MM.1S (cell line): ENCODE data around the gene BCO2.

Source experiments
- DNase-seq: peaks from one replicate; pipeline ENCODE4 v3.0.0-alpha.2; 2015
- H2AFZ ChIP-seq: fragments of 300-600 bp; sonication (generic); 2 replicates; pipeline ENCODE4 v1.6.0; 2016; ENCODE audit warnings: antibody characterized with exemption, low read length
- H3F3A ChIP-seq: fragments of 300-600 bp; sonication (generic); 2 replicates; pipeline ENCODE4 v1.6.1; 2016; ENCODE audit warnings: mild to moderate bottlenecking, antibody characterized with exemption, low read length, moderate library complexity, mixed read lengths; ENCODE audit not compliant: insufficient read depth
- H3K27ac ChIP-seq: fragments of 300-600 bp; sonication (generic); 2 replicates; pipeline ENCODE4 v1.5.1; 2016; ENCODE audit warnings: mild to moderate bottlenecking, low read length
- H3K27me3 ChIP-seq: fragments of 300-600 bp; sonication (generic); replicated peaks from 2 replicates; pipeline ENCODE4 v1.6.0; 2016; ENCODE audit warnings: low read length; ENCODE audit not compliant: insufficient read depth
- H3K36me3 ChIP-seq: fragments of 300-600 bp; sonication (generic); replicated peaks from 2 replicates; pipeline ENCODE4 v1.6.1; 2016; ENCODE audit warnings: mild to moderate bottlenecking, low read length, mixed read lengths; ENCODE audit not compliant: insufficient read depth
- H3K4me1 ChIP-seq: fragments of 300-600 bp; sonication (generic); 2 replicates; pipeline ENCODE4 v1.6.1; 2016; ENCODE audit warnings: low read length, mixed read lengths
- H3K4me2 ChIP-seq: fragments of 300-600 bp; sonication (generic); 2 replicates; pipeline ENCODE4 v1.6.0; 2016; ENCODE audit warnings: low read depth, low read length
- H3K4me3 ChIP-seq: fragments of 300-600 bp; sonication (generic); 2 replicates; pipeline ENCODE4 v1.5.1; 2016; ENCODE audit warnings: low read length, mixed read lengths
- H3K79me2 ChIP-seq: fragments of 300-600 bp; sonication (generic); 2 replicates; pipeline ENCODE4 v1.6.1; 2016; ENCODE audit warnings: mixed run types, low read length, mixed read lengths
- H3K9ac ChIP-seq: fragments of 300-600 bp; sonication (generic); 2 replicates; pipeline ENCODE4 v1.6.1; 2016; ENCODE audit warnings: low read length, mixed read lengths
- H3K9me2 ChIP-seq: fragments of 300-600 bp; sonication (generic); replicated peaks from 2 replicates; pipeline ENCODE4 v1.6.1; 2016; ENCODE audit warnings: mild to moderate bottlenecking, low read length, mixed read lengths; ENCODE audit not compliant: insufficient read depth
- H3K9me3 ChIP-seq: fragments of 300-600 bp; sonication (generic); replicated peaks from 2 replicates; pipeline ENCODE4 v1.6.1; 2016; ENCODE audit warnings: mild to moderate bottlenecking, low read length, mixed read lengths; ENCODE audit not compliant: insufficient read depth
- H4K20me1 ChIP-seq: fragments of 300-600 bp; sonication (generic); 2 replicates; pipeline ENCODE4 v1.6.1; 2016; ENCODE audit warnings: mild to moderate bottlenecking, low read length, moderate library complexity, mixed read lengths; ENCODE audit not compliant: insufficient read depth
- EZH2 ChIP-seq: fragments of 300-600 bp; sonication (generic); optimal IDR thresholded peaks from 2 replicates; pipeline ENCODE3; 2017; ENCODE audit warnings: low read depth, mild to moderate bottlenecking, antibody characterized with exemption, low read length, mixed read lengths
- EZH2phosphoT487 ChIP-seq: fragments of 300-600 bp; sonication (generic); IDR thresholded peaks from 2 replicates; pipeline ENCODE4 v1.6.1; 2018; ENCODE audit warnings: antibody characterized with exemption, low read length
- TF ChIP-seq, protein P1 (sequence below): fragments of 300-600 bp; sonication (generic); IDR thresholded peaks from 2 replicates; pipeline ENCODE4 v1.5.1; 2016; ENCODE audit warnings: antibody characterized with exemption, low read length, mixed read lengths

Gene BCO2, protein sequence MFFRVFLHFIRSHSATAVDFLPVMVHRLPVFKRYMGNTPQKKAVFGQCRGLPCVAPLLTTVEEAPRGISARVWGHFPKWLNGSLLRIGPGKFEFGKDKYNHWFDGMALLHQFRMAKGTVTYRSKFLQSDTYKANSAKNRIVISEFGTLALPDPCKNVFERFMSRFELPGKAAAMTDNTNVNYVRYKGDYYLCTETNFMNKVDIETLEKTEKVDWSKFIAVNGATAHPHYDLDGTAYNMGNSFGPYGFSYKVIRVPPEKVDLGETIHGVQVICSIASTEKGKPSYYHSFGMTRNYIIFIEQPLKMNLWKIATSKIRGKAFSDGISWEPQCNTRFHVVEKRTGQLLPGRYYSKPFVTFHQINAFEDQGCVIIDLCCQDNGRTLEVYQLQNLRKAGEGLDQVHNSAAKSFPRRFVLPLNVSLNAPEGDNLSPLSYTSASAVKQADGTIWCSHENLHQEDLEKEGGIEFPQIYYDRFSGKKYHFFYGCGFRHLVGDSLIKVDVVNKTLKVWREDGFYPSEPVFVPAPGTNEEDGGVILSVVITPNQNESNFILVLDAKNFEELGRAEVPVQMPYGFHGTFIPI

DNA sequence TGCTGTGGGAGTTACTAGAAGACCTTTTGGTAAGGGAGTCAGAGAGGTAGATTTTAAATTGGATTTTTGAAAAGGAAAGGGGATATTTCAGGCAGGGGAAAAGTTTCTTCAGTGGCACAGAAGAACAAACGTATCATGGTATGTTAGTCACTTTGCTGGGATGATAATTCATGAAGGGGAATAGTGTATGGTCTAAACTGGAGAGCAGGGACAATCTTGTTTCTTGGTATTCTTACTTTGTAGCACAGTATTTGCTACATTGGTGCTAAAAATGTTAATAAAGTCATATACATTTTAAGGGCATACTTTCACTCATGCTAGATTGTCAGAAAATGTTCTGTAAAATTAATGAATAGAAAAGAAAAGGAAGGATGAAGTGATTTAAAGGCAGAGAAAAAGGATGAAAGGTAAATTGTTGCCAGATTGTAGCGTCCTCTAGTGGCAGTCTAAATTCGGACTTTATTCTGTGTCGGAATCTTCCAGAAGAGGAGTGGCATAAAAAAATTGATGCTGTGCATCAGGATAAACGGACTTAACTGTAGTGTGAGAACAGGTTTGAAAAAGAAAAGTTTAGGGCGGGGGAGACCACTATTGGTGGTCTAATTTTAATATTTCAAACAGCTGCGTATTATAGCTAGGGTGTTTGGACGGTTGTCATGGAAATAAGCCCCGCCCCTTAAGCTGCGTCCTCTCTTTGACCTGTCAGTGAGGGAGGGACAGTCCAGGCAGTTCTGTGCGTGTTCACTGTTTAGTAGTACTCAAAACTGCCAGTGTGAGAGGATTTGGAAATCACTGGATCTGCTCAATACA lies at the start of gene BCO2:
Gene BCO2 (plus strand): TSS at position 724 of the 810 bp plus-strand sequence. CDS start 90 bp downstream, outside the sequence.
- H3K4me1 ChIP-seq, result peaks cover 15% of the 10 kb centered on the region
- no peak within 1 kb of the TSS for H3K4me3 ChIP-seq
- DNase-seq, result peak; percentile 16
- H4K20me1 ChIP-seq, result no peaks in the 10 kb centered on the region
- H3K36me3 ChIP-seq, result no peaks in the 10 kb centered on the region
- 0 out of 2 replicates have a peak, but pooled peaks cover 4% of the 10 kb centered on the region for H3F3A ChIP-seq
- no peaks in the 10 kb centered on the region for H3K9me3 ChIP-seq
- no peak within 1 kb of the TSS for H2AFZ ChIP-seq
- H3K79me2 ChIP-seq, result no peaks in the 10 kb centered on the region
- H3K27me3 ChIP-seq, result no peaks in the 10 kb centered on the region
- no peak within 1 kb of the TSS for H3K9ac ChIP-seq
- no peaks in the 10 kb centered on the region for H3K9me2 ChIP-seq
- no peak within 1 kb of the TSS for H3K27ac ChIP-seq
- TF ChIP-seq EZH2 (no peak), EZH2phosphoT487 (no peak)
- TF ChIP-seq, protein P1, sequence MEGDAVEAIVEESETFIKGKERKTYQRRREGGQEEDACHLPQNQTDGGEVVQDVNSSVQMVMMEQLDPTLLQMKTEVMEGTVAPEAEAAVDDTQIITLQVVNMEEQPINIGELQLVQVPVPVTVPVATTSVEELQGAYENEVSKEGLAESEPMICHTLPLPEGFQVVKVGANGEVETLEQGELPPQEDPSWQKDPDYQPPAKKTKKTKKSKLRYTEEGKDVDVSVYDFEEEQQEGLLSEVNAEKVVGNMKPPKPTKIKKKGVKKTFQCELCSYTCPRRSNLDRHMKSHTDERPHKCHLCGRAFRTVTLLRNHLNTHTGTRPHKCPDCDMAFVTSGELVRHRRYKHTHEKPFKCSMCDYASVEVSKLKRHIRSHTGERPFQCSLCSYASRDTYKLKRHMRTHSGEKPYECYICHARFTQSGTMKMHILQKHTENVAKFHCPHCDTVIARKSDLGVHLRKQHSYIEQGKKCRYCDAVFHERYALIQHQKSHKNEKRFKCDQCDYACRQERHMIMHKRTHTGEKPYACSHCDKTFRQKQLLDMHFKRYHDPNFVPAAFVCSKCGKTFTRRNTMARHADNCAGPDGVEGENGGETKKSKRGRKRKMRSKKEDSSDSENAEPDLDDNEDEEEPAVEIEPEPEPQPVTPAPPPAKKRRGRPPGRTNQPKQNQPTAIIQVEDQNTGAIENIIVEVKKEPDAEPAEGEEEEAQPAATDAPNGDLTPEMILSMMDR, result peak; percentile 71
- H3K4me2 ChIP-seq, result no peak within 1 kb of the TSS

DNA sequence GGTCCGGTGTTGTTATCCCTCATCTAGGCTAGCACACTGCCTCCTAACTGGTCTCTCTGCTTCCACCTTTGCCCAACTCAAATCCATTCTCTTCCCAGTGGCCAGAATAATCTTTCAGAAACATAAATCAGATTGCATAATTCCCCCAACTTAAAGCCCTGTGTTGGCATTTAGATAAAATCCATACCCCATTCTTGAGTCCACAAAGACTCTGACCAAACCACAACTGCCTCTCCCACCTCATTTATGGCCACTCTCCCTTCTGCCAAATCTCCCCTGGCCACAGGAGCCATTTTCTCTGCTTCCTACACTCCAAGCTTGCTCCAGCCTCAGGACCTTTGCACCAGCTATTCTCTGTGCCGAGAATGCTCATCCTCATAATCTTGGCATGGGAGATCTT lies 48.3 kb upstream of the BCO2 start:
- H3K9me3 ChIP-seq, result no peaks in the 10 kb centered on the region
- no peak for DNase-seq
- no peaks in the 10 kb centered on the region for H3K9me2 ChIP-seq
- no peaks in the 10 kb centered on the region for H3K79me2 ChIP-seq
- no peaks in the 10 kb centered on the region for H4K20me1 ChIP-seq
- no peak overlapping the region for H2AFZ ChIP-seq
- no peak overlapping the region for H3K4me3 ChIP-seq
- no peak overlapping the region for H3K9ac ChIP-seq
- no peaks in the 10 kb centered on the region for H3K36me3 ChIP-seq
- no peaks in the 10 kb centered on the region for H3K27me3 ChIP-seq
- H3K27ac ChIP-seq, result no peak overlapping the region
- H3F3A ChIP-seq, result peaks cover 10% of the 10 kb centered on the region; the same call in 1 of the 2 replicates
- no peak overlapping the region for H3K4me2 ChIP-seq
- no peak for TF ChIP-seq EZH2phosphoT487
- TF ChIP-seq, protein P1, result no peak
- no peak for TF ChIP-seq EZH2
- H3K4me1 ChIP-seq, result peaks cover 8% of the 10 kb centered on the region

DNA sequence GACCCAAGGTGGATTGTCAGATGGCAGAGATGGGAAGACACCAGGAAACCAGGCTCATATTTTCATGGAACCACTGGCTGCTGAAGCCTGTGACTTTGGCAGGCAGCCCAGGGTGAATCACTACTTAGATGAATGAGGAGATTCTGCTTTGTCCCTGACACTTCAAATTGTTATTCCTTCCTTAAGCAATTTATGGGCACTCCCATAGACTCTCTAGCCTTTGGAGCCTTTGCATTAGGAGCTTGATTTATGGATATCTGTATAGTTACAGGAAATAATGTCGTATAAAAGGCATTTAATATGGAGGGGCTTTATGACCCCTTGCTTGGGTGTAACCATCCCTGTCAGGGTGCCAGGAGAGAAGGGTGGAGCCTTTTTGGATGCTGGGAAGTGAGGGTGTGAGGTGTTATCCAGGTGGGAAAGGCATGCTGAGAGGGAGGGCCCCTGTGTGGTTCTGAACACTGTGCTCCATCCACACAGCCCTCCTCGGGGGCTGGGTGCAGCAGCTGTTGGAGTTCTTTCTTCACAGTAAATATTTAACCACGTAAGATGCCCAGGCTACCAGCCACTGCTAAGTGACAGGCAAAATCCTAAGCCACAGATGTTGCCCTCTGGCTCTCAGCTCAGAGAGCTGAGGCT lies 46.7 kb upstream of the BCO2 start:
- TF ChIP-seq EZH2, result no peak
- Histone ChIP-seq H3K36me3 (no peaks in the 10 kb centered on the region), H2AFZ (no peak overlapping the region), H3K27ac (no peak overlapping the region), H3K9ac (no peak overlapping the region), H3K4me1 (peaks cover 23% of the 10 kb centered on the region), H4K20me1 (no peaks in the 10 kb centered on the region), H3K79me2 (no peaks in the 10 kb centered on the region), H3F3A (peaks cover 19% of the 10 kb centered on the region; the same call in 1 of the 2 replicates), H3K9me2 (no peaks in the 10 kb centered on the region), H3K9me3 (no peaks in the 10 kb centered on the region), H3K4me3 (no peak overlapping the region), H3K4me2 (no peak overlapping the region), H3K27me3 (no peaks in the 10 kb centered on the region)
- DNase-seq, result no peak
